GM21723 (cell line): ENCODE data around the gene TMEM190.
"Not testable (repeated sequence)": the region's sequence is repeated elsewhere in the genome, so short reads cannot be mapped to it uniquely, and the experiment has no call there.

Experiments
- ATAC-seq: cut with Tn5 transposase; IDR thresholded peaks from one replicate; pipeline ENCODE4 v1.9.1; 2021; ENCODE audit warnings: mild to moderate bottlenecking, moderate library complexity; ENCODE audit not compliant: unreplicated experiment

The TMEM190 gene

GRCh38 chr19:55389386-55390317 is 13.0 kb downstream of the TMEM190 start:
- ATAC-seq: no peak

- no peak for ATAC-seq
Observed at GRCh38 chr19:55390461-55390880, 13.8 kb downstream of the TMEM190 start.

GRCh38 chr19:55391191-55391670 is 14.6 kb downstream of the TMEM190 start:
- no peak for ATAC-seq

- ATAC-seq: no peak
Observed at GRCh38 chr19:55391702-55392615, 15.3 kb downstream of the TMEM190 start.

GRCh38 chr19:55392820-55393761 is 16.5 kb downstream of the TMEM190 start:
- ATAC-seq: no peak

- no peak for ATAC-seq
Observed at GRCh38 chr19:55398200-55398925, 21.7 kb downstream of the TMEM190 start.

- ATAC-seq: no peak
Observed at GRCh38 chr19:55400281-55401087, 23.9 kb downstream of the TMEM190 start.

GRCh38 chr19:55401390-55401789 is 24.8 kb downstream of the TMEM190 start:
- not testable (repeated sequence) for ATAC-seq

- ATAC-seq: no peak
Observed at GRCh38 chr19:55402509-55402908, 25.9 kb downstream of the TMEM190 start.

GRCh38 chr19:55405638-55406037 is 29.0 kb downstream of the TMEM190 start:
- no peak for ATAC-seq

- ATAC-seq: no peak
Observed at GRCh38 chr19:55406091-55406825, 29.6 kb downstream of the TMEM190 start.

GRCh38 chr19:55406826-55407549 is 30.4 kb downstream of the TMEM190 start:
- ATAC-seq: no peak

- peak; percentile 79 for ATAC-seq
Observed at GRCh38 chr19:55407550-55407799, 30.8 kb downstream of the TMEM190 start, which contains the start of gene UBE2S. Gene UBE2S, minus strand, starts transcription at chr19:55407788. Its CDS starts 199 bp downstream, at chr19:55407589.

- peak; percentile 78 for ATAC-seq
Observed at GRCh38 chr19:55407800-55408532, 31.3 kb downstream of the TMEM190 start.

- ATAC-seq: no peak
Observed at GRCh38 chr19:55408533-55408872, 31.9 kb downstream of the TMEM190 start.

- ATAC-seq: not testable (repeated sequence)
Observed at GRCh38 chr19:55409179-55409578, 32.6 kb downstream of the TMEM190 start.

- ATAC-seq: no peak
Observed at GRCh38 chr19:55410168-55410567, 33.5 kb downstream of the TMEM190 start.
